Posterior vena cava (tissue), 2 donors: Measurements from ENCODE around the gene UBE2E2. TPM values are rescaled to one million over a fixed set of nuclear protein-coding genes. Genes with fewer than 3 reads are reported as not detected.
A peak's percentile ranks its signal among the peaks of the same experiment; 100 is the strongest.
"Not testable (repeated sequence)": the region's sequence is repeated elsewhere in the genome, so short reads cannot be mapped to it uniquely, and the experiment has no call there.

Source experiments
- DNase-seq: peaks from one replicate; pipeline ENCODE4 v3.0.0-alpha.2; 2020; ENCODE audit warnings: low spot score
- intact Hi-C, 2 donors: fragments of 100-400 bp; cut with DNase I; formaldehyde crosslinking; loops; one replicate each; pipeline versions ENCODE4 v1.14.1 to v1.14.2; 2022 to 2023
- long read RNA-seq, 2 donors: library from polyadenylated mRNA; unstranded; transcript quantifications; one replicate each; pipeline ENCODE4 v2.0.0, GENCODE V29; 2020 to 2021
- total RNA-seq, 2 donors: library from RNA; stranded (reverse); fragmentation: NEBNext Ultra II Directional; extraction: Animal tissue kit (Norgen Biotek cat#: 25700); gene quantifications; one replicate each; pipeline ENCODE4 v1.2.1, GENCODE V29; 2021
- donor health status: DM: yes; HTN: yes; CAD: no.
- donor health status: DM: yes; HTN: yes; CAD: no.

The UBE2E2 gene
- 10 to 100 TPM; 61.1 to 65.5 TPM for total RNA-seq
- long read RNA-seq, donor 1, partial matches to known transcripts: 1 of 17 reads
- long read RNA-seq, donor 1, other reads (novel, unspliced or antisense): 15 of 17 reads
- long read RNA-seq, donor 2, partial matches to known transcripts: 1 of 21 reads
- long read RNA-seq, donor 2, other reads (novel, unspliced or antisense): 20 of 21 reads

DNA sequence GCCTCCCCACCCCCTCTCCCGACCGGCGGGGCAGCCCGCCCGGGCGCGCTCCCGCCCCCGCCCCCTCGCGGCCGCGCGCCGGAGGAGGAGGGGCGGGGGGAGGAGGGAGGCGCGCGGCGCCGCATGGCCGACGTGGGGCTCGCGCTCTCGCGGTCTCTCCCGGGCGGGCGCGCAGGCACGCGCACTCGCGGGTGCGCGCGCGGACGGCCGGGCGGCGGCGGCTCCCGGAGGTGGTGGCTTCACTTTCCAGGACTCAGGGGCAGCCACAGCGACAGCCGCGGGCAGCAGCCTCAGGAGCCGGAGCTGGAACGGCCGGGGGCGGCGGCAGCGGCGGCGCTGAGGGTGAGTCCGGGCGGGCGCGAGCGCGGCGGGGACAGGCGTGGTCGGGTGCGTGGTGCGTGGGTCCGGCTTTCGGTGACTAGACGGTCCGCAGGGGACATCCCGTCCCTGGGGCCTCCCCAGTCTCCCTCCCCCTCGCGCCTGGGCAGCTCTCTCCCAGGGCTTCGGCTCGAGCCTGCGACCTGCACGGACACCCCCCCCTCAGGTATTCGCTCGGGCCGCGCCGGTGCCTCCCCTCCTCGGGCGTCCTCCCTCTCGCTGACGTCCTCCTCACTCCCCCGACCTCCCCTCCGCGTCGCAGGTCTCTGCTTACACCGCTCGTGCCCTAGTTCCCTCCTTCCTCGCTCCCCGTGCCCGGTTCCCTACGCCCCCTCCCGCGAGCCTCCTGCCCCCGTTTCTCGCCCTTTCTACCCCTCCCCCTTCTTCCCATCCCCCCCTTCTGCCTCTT is at the start of gene UBE2E2:
Gene UBE2E2 (plus strand): TSS at position 407 of the 787 bp plus-strand sequence.
- intact Hi-C loops: no loop called here
- DNase-seq: peak; percentile 89

DNA sequence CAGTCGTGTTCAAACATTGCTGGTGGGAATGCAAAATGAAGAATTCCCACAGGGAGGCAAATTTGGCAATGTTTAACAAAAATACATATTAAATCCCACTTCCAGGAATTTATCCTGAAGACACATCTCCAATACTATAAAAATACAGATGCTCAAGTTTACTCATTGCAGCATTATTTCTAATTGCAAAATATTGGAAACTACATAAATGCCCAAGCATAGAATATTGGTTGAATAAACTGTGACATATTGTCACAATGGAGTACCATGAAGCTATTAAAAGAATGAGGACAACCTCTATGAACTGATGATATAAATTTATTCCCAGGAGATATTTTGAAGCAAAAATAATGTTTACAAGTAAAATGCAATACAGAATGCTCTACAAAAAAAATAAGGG is 49.7 kb upstream of the UBE2E2 start:
- intact Hi-C loops: no loop called here

DNA sequence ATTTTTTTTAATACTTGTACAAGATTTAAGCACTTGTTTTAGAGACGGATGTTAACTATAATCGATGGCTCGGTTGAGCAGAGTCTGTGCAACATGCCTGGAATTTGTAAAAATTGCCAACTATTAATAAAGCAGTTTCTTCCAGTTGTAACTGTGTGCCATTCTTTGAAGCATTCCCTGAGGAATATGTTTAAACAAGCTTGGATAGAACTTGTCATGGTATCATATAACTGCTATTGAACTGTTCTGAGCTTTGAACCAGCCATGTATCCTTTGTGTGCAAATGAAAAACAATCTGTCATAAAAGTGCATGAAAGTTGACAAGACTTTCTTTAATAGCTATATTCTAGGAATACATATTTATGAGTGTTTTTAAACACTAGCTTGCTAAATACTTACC is 45.8 kb upstream of the UBE2E2 start:
- no peak for DNase-seq
- intact Hi-C loops: no loop called here

More for the DNA sequence above, 49.7 kb upstream of the UBE2E2 start:
- DNase-seq: no peak

DNA sequence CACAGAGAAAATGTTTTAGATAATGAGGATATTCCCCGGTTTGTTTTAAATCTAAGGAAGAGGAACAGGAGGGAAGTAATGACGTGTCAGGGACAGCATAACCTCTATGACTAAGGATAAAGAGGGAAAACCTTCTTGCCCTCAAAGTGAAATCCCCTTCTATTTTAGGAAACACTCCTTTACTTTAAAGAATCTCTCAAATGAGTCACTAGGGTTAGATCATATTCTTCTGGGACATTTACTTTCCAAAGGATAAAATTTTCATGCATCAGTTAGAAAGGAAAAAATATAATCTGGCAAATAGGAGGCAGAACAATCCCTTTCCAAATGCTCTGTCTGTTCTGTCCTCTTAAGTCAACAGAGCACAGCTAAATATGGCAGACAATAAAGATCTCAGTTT is 43.2 kb upstream of the UBE2E2 start:
- intact Hi-C loops: no loop called here
- no peak for DNase-seq

DNA sequence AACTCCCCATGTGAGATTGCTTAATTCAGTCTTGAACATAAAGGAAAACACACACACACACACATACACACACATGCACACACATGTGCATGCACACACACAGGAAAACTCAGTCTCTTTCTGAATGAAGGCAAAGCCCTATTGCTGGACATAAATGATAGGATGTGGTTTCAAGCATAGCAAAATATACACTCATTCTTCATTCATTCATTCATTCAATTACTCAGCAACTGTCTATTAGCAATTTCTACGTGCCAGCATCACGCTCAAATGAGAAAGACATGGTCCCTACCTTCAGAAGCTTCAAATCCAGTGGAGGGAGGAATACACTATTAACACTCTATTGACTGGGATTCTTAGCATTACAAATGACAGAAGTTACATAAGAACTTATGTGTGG is 41.8 kb upstream of the UBE2E2 start:
- DNase-seq: no peak

DNA sequence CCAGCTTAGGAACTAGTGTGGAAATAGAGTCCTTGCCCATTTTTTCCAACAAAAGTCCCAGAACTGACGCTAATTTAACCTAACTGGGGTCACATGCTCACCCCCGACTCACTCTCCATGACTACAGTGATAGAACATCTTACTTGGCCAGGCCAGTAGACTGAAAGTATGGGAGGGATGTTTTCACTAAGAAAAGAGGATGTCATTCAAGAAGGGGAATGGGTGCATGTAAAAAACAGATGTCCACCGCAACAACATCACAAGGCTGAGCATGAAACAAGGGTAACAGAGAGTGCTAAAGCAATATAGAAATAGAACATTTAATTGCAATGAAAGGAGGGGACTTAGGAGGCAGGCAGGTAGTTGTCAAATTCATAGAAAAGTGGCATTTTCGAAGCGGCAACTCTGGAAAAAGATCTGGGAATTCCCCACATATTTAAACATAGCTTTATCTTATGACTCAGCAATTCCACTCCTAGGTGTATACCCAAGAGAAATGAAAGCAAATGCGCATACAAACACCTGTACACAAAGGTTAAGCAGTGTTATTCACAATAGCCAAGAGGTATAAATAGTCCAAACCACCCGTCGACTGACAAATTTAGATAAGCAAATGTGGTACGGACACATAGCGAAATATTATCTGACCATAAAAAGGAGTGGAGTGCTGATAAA is 41.1 kb upstream of the UBE2E2 start:
- intact Hi-C loops: no loop called here

More for the DNA sequence above, 41.8 kb upstream of the UBE2E2 start:
- intact Hi-C loops: no loop called here

DNA sequence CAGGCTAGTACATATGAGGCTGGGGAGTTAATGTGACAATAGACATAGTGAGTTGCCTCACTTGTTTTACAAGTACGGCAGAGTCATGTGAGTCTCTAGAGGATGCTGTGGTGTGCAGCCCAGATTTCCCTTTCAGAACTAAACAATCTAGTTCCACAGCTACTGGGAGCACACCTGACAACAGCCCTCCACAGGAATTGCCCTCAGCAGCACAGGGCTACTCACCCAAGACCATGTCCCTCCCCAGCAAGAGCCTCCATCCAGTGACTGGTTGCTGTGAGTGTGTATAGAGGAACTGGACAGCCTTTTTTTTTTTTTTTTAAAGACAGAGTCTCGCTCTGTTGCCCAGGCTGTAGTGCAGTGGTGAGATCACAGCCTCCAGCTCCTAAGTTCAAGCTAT is 40.2 kb upstream of the UBE2E2 start:
- DNase-seq: no peak
- intact Hi-C loops: no loop called here

More for the DNA sequence above, 41.1 kb upstream of the UBE2E2 start:
- no peak for DNase-seq

DNA sequence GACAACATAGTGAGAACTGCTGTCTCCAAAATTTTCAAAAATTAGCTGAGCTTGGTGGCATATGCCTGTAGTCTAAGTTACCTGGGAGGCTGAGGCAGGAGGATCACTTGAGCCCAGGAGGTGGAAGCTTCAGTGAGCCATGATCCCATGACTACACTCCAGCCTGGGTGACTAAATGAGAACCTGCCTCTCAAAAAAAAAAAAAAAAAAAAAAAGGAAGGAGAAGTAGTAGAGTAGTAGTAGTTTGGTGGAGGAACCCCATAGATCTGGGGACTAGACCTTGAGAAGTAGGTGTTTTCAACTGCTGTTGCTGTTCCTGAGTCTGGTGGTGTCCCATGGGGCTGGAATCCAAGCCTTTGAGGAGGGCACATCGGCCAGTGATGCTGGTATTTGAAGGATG is 38.4 kb upstream of the UBE2E2 start:
- no peak for DNase-seq
- intact Hi-C loops: no loop called here

DNA sequence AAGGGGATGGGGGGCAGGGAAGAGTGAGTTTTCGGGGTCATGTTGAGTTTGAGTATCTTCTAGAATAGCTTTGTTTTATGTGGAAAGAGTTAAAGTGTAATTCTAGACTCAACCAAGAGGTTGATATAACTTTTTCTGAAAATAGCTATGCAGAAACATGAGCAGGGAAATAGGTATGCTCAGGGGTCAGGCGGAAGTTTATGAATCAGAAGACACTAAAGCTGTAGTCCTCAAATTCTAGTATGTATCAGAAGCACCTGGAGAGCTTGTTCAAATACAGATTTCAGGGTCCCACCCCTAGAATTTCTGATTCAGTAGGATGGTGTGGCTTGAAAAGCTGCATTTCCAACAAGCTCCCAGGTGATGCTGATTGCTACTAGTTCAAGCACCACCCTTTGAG is 37.6 kb upstream of the UBE2E2 start:
- intact Hi-C loops: no loop called here

DNA sequence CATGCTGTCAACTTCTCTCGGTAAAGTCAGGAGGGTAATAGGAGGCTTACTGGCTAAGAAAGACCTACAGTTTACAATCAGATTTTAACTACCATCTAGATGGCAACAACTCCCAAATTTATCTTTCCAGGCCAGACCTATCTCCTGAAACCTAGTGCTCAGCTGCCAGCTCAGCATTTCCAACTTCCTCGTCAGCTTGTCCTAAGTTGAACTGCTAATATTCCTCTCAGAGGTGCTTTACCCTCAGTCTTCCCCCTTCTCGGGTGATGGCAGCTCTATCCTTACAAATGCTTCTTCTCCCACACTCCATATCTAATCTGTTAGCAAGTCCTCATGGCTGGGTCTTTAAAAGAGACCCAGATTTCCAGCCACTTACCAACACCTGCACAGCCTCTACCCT is 36.9 kb upstream of the UBE2E2 start:
- intact Hi-C loops: no loop called here
- no peak for DNase-seq

More for the DNA sequence above, 37.6 kb upstream of the UBE2E2 start:
- no peak for DNase-seq

DNA sequence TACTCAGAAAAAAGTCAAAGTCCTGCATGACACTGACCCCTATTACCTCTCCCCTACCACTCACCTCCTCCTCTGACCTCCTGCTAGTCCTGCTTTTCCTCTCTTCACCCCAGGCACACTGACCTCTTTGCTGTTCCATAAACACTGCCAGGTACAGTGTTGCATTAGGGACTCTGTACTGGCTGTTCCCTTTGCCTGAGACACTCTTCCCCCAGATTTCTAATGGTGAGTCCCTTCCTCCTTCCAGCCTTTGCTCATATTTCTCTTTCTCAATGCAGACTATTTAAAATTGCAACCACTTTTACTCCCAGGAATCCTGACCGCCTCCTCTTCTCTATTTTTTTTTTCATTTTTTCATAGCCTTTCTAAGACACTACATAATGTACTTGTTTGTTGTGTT is 36.3 kb upstream of the UBE2E2 start:
- DNase-seq: no peak
- intact Hi-C loops: no loop called here

DNA sequence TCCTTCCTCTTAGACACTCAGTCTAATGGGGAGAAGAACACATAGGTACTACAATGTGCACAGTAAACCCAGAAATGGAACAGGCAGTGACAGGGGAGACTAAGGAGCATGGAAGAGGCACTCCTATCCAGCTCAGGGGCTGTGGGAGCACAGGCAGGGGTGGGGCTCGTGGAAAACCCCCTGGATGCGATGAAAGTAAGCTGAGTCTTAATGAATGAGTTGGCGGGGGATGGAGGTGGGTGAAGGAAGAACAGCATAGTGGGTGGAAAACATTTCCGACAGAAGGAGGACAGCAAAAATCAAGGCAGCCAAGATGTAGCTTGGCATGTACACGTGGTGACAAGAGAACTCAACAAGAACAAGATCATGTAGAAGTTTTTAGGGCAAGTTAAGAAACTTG is 33.6 kb upstream of the UBE2E2 start:
- intact Hi-C loops: no loop called here
- no peak for DNase-seq

DNA sequence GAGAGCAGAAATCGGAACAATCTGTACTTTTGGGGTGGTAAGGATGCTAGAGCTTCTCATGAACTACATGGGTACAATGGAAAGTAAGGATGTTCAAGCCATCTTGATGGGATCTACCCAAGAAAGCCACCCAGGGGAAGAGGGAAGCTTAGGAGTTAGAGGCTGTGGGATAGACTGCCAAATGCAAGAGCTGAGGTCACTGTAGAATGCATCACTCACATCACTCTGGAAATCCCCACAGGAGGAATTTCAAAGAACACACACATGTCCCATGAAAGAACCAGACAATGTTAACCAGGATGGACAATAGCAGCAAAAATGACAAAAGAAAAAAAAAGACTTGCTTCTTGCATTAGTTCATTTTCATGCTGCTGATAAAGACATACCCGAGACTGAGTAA is 32.8 kb upstream of the UBE2E2 start:
- intact Hi-C loops: no loop called here
- DNase-seq: no peak

DNA sequence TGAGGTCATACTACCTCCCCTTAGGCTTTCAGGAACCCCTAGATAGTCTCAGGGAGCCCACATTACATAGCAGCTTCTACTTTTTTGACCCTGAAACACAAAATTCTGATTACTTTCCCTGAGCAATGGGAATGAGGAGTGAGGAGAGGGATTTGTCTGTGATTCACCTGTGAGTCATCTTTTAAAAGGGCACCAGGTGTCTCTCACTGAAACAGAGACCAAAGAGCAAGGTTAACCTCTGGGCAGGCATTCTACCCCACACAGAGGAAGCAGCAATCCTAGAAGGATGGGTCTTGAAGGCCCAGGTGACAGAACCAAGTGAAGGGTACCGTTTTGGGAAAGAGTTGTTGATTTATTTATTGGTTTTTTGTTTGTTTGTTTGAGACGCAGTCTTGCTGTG is 31.1 kb upstream of the UBE2E2 start:
- no peak for DNase-seq
- intact Hi-C loops: no loop called here

DNA sequence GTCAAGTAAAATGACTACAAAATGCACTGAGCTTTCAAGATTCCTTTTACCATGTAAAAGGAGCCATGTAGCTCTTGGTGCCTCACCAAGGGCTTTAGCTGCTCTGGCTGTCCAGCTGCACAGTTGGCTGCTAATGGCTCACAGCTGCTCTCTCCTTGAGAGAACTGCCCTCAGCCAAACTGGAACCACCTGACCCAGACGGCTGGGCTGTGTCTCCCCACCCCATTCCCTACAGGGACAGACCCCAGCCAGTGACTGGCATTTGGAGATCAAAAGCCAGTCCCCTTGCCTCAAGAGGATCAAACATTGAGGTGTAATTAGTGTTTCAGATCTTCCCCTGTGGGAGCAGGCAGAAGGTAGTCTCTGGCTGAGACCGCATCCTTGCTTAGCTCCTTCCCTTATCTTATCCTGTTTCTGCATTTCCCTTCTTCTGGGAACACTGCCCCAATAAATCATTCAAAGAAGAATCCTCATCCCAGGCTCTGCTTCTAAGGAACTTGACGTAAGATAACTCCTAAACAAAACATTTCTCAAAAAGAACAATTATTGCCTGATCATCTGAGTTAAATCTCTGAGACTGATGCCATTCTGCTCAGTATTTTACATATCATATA is 28.6 kb upstream of the UBE2E2 start:
- no peak for DNase-seq
- intact Hi-C loops: no loop called here

DNA sequence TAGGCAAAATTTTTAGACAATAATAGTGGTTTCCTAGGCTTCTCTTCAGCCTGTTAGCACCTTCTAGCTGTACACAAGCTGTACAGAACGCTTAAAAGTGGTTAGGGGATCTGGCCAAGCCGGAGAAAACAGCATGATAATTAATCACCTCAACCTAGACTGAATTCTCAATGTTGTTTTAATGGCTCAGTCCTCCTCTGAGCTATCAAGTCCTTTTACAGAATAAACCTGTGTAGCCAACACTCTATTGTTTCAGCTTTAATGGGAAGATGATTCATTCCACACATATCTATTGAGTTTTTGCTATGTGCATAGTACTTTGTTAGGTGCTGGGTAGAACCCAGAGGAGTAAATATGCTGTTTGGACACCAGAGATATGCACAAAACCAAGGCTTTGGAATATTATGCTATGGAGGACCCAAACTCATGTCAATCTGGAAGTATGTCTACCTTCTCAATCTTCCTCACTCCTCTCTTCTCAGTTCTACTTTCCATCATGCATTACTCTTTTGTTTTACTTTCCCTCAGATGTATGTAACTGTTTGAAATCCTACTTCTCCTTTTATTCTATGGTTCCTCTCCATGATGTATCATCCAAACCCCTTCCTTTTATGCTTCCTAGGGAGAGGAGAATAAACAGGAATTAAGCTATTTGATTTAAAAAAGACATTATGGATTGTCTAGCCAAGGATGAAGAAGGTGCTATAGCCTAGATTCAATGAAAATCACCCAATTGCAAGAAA is 27.6 kb upstream of the UBE2E2 start:
- DNase-seq: no peak
- intact Hi-C loops: no loop called here

DNA sequence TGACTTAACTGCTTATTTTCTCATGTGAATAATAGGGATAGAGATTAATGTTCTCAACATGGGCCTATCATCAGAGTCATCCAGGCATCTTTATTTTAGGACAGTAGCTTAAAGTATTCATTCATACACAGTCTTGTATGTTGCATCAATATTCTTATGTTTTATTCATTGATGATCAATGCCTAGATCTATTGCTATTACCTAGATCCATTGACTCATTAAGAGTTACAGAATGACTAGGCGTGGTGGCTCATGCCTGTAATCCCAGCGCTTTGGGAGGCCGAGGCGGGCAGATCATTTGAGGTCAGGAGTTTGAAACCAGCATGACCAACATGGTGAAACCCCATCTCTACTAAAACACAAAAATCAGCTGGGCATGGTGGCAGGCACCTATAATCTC is 26.3 kb upstream of the UBE2E2 start:
- intact Hi-C loops, DNase-seq: not testable (repeated sequence)

DNA sequence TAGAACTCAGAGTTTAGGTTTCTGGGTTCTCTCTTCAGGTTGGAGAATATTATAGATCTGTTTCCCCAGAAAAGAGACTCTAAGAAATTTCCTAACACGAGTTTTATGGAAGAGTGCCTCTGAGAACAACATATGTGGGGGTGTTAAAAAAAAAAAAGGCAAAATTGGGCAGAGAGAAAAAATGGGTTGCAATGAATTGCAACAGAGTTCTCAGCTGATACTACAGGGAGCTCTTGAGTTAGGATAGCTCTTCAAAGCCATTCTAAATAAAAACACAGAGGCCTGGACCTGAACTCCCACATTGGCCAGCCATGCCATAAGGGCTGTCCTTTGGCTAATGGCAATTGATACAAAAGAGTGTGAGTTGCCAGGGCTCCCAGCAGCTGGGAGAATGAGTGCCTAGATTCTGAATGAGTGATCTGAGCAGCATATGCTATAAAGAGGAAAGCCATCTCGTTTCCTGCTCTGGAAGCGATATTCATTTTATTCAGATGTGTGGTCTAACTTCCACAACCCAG is 20.1 kb upstream of the UBE2E2 start:
- DNase-seq: no peak
- intact Hi-C loops: no loop called here

DNA sequence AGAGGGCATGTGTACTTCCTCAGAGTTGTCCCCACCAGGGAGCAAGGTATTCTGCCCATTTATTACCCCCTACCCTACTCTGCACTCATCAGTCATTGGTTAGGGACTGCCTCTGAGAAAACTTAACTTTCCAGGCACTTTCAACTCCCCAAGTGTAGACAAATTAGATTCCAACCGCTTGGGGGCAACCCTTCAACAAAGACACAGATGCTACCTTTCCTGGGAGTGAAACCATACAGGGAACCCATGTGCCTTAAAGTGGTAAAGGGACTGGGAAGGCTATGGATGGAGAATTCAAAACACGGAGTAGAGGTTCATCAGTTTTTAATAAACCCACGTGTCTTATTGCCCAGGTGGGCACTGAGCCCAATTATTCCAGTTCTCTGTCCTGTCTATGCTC is 19.4 kb upstream of the UBE2E2 start:
- DNase-seq: no peak
- intact Hi-C loops: no loop called here
